Mammary epithelial cell (primary cell): ENCODE measurements around the gene NBEAL2.

Experiments
- CTCF ChIP-seq, 2 donors: IDR thresholded peaks in 1 of 2; conservative IDR thresholded peaks in 1 of 2; 2 replicates each; pipeline ENCODE4 v1.5.1; 2011 to 2012; ENCODE audit warnings: inconsistent platforms in 2 of 2, low read length in 2 of 2, mild to moderate bottlenecking in 2 of 2, control low read depth in 1 of 2, low read depth in 1 of 2; ENCODE audit not compliant: insufficient read depth in 1 of 2; ENCODE audit errors: extremely low read depth in 1 of 2
- EZH2 ChIP-seq: IDR thresholded peaks from 2 replicates; pipeline ENCODE4 v1.6.1; 2012; ENCODE audit warnings: low read length, inconsistent platforms, borderline replicate concordance

- no peak for TF ChIP-seq CTCF (conservative IDR thresholded peaks at IDR 0.05 in 1 of 2, IDR thresholded peaks at IDR 0.05 in 1 of 2; ENCODE audit: extremely low read depth in 1 of 2, insufficient read depth in 1 of 2, low read depth in 1 of 2, low read length in 2 of 2)
- TF ChIP-seq EZH2, result no peak
Observed at GRCh38 chr3:46936733-46937250, 42.7 kb upstream of the NBEAL2 start.
